Measurements from ENCODE around the gene NDST4.

Gene NDST4

DNA sequence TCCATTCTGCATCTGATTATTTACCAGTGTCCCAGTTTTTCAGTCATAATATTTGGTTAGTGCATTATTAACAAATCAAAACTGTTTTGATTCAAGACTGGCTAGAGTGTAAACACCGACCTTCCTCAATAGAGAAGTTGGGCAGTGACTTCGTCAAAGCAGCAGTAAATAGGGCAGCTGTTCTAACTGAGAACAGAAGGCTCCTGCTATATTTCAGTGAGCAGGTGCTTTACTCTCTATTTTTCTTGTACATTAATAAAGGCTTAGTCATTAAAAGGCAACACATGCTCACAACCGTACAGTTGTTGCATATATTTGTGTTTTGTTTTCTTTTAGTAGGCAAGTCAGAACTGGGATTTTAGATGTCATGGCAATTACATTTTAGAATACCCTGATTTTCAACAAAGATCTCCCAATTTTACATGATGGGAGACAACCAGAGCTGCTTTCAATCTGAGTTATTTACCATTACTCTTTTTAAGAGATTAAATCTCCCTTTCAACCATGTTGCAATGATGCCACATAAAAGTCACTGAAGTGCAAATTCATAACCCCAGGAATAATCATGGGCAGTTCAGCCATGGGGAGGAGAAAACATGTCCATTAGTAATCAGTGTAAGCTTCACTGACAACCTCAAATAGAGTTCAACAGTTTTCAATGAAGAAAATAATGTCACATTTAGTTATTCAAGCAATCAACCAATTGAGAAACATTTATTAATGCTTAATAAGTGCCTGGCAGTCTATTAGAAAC lies 233.3 kb downstream of the NDST4 start:
- H3K27ac ChIP-seq, result no peak overlapping the region
- TF ChIP-seq, protein P1, sequence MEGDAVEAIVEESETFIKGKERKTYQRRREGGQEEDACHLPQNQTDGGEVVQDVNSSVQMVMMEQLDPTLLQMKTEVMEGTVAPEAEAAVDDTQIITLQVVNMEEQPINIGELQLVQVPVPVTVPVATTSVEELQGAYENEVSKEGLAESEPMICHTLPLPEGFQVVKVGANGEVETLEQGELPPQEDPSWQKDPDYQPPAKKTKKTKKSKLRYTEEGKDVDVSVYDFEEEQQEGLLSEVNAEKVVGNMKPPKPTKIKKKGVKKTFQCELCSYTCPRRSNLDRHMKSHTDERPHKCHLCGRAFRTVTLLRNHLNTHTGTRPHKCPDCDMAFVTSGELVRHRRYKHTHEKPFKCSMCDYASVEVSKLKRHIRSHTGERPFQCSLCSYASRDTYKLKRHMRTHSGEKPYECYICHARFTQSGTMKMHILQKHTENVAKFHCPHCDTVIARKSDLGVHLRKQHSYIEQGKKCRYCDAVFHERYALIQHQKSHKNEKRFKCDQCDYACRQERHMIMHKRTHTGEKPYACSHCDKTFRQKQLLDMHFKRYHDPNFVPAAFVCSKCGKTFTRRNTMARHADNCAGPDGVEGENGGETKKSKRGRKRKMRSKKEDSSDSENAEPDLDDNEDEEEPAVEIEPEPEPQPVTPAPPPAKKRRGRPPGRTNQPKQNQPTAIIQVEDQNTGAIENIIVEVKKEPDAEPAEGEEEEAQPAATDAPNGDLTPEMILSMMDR (IDR thresholded peaks at IDR 0.05), result no peak
- no peak for TF ChIP-seq ZFX (IDR thresholded peaks at IDR 0.05; ENCODE audit: borderline replicate concordance)

DNA sequence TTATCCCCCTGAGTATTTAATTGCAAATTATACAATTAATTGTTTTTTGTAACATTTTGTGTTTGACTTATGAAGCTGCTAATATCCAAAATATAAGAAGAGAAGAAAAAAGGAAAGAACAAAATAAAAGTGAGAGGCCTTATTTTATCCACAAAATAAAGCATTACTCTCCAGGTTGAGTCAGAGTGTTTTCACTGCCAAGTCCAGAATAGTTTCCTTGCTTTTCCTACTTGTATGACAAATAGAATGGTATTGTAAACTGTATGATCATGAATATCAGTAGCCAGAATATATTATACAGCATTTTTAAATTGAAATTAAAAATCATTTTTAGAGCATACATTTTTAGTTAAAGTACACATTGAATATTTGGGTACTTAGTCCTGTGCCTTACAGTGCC lies 237.8 kb downstream of the NDST4 start:
- no peak for TF ChIP-seq ZFX (IDR thresholded peaks at IDR 0.05; ENCODE audit: borderline replicate concordance)
- TF ChIP-seq, protein P1 (IDR thresholded peaks at IDR 0.05), result no peak
- H3K27ac ChIP-seq, result peak overlapping the region; percentile 2; the same call in 1 of the 2 replicates

DNA sequence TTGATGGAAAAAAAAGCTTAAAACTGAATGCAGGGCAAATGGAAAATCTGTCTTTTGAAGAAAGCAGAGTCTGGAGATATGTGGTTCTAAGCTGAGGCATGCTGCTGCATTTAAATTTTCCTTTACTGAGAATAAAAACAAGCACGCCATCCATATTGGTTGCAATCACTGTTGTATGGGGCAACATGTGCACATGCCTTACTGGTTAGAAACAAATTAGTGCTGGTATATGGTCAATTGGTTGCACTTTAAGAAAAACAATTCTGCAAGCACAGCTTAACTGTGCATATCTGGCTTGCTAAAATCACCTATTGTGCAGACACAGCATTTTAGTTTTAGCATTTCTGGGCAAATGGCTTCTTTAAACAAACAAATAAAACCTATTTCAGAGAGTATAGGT lies 239.1 kb downstream of the NDST4 start:
- no peak for TF ChIP-seq ZFX (IDR thresholded peaks at IDR 0.05; ENCODE audit: borderline replicate concordance)
- TF ChIP-seq, protein P1 (IDR thresholded peaks at IDR 0.05), result no peak
- H3K27ac ChIP-seq, result no peak overlapping the region

GRCh38 chr4:114870987-114871386 lies 242.4 kb downstream of the NDST4 start:
- no peak overlapping the region for H3K27ac ChIP-seq
- TF ChIP-seq, protein P1 (IDR thresholded peaks at IDR 0.05), result no peak
- no peak for TF ChIP-seq ZFX (IDR thresholded peaks at IDR 0.05; ENCODE audit: borderline replicate concordance)

DNA sequence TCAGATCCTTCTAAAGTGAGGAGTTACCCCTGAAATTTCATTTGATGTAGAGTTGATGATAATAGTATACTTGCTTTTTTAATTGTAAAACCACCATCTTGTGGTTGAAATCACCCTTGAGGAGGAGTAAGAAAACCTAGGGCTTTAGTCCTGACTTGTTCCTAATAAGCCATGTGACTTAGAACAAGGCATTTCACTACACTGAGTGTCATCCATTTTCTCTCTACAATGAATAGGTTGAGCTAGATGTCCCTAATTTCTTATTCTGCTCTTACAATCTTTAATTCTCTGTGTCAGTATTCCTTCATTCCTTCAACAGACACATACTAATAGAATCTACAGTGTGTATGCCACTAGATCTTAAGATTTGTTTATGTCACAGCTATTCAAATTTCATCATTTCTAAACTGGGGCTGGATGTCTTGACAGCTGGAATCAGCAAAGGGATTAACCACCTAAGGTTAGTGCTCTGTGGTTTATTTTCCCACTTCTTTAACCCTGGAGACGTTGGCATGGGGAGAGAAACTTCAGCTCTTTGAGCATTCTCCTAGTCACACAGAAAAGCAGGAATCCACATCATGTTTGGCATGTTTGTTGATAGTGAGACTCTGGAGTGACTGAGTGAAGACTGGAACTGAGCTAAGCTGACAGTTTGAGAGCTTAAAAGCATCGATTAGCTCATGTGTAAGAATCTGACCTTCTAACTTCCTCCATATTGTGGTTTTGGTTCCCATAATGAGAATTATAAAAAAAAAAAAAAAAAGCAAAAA lies 246.3 kb downstream of the NDST4 start:
- H3K27ac ChIP-seq, result no peak overlapping the region
- no peak for TF ChIP-seq ZFX (IDR thresholded peaks at IDR 0.05; ENCODE audit: borderline replicate concordance)
- TF ChIP-seq, protein P1 (IDR thresholded peaks at IDR 0.05), result no peak

DNA sequence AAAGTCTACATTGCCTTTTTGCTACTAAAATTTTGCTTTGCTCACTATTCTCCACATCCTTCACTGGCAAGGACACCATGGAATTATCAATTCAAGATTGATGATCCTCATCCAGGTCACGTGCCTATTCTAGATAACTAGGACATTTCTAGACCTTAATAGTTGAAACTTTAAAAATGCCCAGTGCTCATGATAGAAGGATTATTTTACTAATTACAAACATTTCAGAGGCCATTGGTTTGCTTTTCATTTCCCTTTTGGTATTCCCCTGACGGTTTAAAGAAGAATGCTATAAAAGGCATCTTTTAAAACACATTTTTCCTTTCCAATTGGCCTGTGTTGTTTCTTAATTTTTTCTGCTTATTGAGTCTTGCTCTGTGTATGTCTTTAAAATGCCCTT lies 249.4 kb downstream of the NDST4 start:
- no peak for TF ChIP-seq ZFX (IDR thresholded peaks at IDR 0.05; ENCODE audit: borderline replicate concordance)
- TF ChIP-seq, protein P1 (IDR thresholded peaks at IDR 0.05), result no peak
- no peak overlapping the region for H3K27ac ChIP-seq

- no peak overlapping the region for H3K27ac ChIP-seq
- TF ChIP-seq ZFX (IDR thresholded peaks at IDR 0.05; ENCODE audit: borderline replicate concordance), result no peak
- TF ChIP-seq, protein P1 (IDR thresholded peaks at IDR 0.05), result no peak
These were observed 252.6 kb downstream of the NDST4 start for GRCh38 chr4:114860786-114861185.
